K562 (cell line): Measurements from ENCODE around the gene RINT1. TPM values are rescaled to one million over a fixed set of nuclear protein-coding genes. Genes with fewer than 3 reads are reported as not detected.

Source experiments
- HCFC1 ChIP-seq: IDR thresholded peaks from 2 replicates; pipeline ENCODE4 v1.6.1; 2012; ENCODE audit warnings: low read depth, low read length, improper control_type of control experiment
- PRDM10 ChIP-seq: fragments of 450-650 bp; IDR thresholded peaks from 2 replicates; pipeline ENCODE4 v1.6.1; 2018; ENCODE audit not compliant: partially characterized antibody
- RB1 ChIP-seq: fragments of 450-650 bp; IDR thresholded peaks from 2 replicates; pipeline ENCODE4 v1.6.1; 2017; ENCODE audit warnings: low read depth, mild to moderate bottlenecking
- RREB1 ChIP-seq: fragments of 250-450 bp; sonication (Bioruptor Pico); IDR thresholded peaks from 2 replicates; pipeline ENCODE4 v1.4.0; 2020
- SIN3A ChIP-seq, 2 experiments: fragments of 150-350 bp in 1 of 2; IDR thresholded peaks; 2 replicates each; pipeline ENCODE4 v1.6.1; 2011 to 2016; ENCODE audit warnings: borderline replicate concordance in 2 of 2, low read depth in 2 of 2, low read length in 2 of 2, mild to moderate bottlenecking in 2 of 2, moderate library complexity in 2 of 2; ENCODE audit not compliant: control insufficient read depth in 1 of 2
- THRAP3 ChIP-seq: fragments of 450-650 bp; IDR thresholded peaks from 2 replicates; pipeline ENCODE4 v1.6.1; 2016; ENCODE audit warnings: mild to moderate bottlenecking, inconsistent platforms, borderline replicate concordance
- ZBTB40 ChIP-seq, 2 experiments: fragments of 450-650 bp in 1 of 2; sonication (generic) in 1 of 2; formaldehyde crosslinking in 1 of 2; IDR thresholded peaks; 2 replicates each; pipeline versions ENCODE4 v1.7.1 to v1.9.0; 2016 to 2022; ENCODE audit warnings: inconsistent platforms in 1 of 2, mild to moderate bottlenecking in 1 of 2, missing genetic modification reagents in 1 of 2
- ZNF431 ChIP-seq: sonication (generic); formaldehyde crosslinking; IDR thresholded peaks from 2 replicates; pipeline ENCODE4 v1.8.0; 2022; ENCODE audit warnings: mild to moderate bottlenecking, missing genetic modification reagents
- polyA plus RNA-seq, 8 experiments: library from polyadenylated mRNA; depleted of rRNA in 4 of 8; stranded (reverse) in 5 of 8; unstranded in 3 of 8; fragments of >200 nt; fragmentation: Nextera tagmentation in 2 of 8; fragmentation: Illumina TruSeq in 1 of 8; extraction: Ambion mirVana in 2 of 8; extraction: Trizol in 1 of 8; gene quantifications; 2 replicates each; pipeline versions ENCODE4 v1.2.1 to v1.2.3, GENCODE V29; 2011 to 2014; ENCODE audit warnings: inconsistent platforms in 1 of 8, missing spikeins in 1 of 8
- total RNA-seq, 7 experiments: library from RNA; depleted of rRNA in 6 of 7; stranded (reverse); fragments of >200 nt in 6 of 7; fragmentation: Illumina TruSeq in 2 of 7; extraction: Trizol in 2 of 7; gene quantifications; 2 replicates each; pipeline versions ENCODE4 v1.2.1 to v1.2.3, GENCODE V29; 2011 to 2021; ENCODE audit warnings: low replicate concordance in 1 of 7

The RINT1 gene
- total and polyA plus RNA-seq, 9 of the 15 experiments (the other 6 are each of a cell fraction or from before 2014, with no cell fraction given): 21.3 to 74.3 (median 27.4) TPM

GRCh38 chr7:105567821-105568220, 35.8 kb downstream of the RINT1 start (continued):
- TF ChIP-seq ZBTB40 (IDR thresholded peaks at IDR 0.05): no peak
- TF ChIP-seq ZBTB40 (CRISPR knock-in tag; IDR thresholded peaks at IDR 0.05): no peak
- no peak for TF ChIP-seq HCFC1
- no peak for TF ChIP-seq PRDM10
- no peak for TF ChIP-seq RREB1 (CRISPR knock-in tag)
- TF ChIP-seq SIN3A (IDR thresholded peaks at IDR 0.05; ENCODE audit: borderline replicate concordance in 2 of 2, control insufficient read depth in 1 of 2, low read depth in 2 of 2, low read length in 2 of 2): no peak
- TF ChIP-seq RB1: no peak
- TF ChIP-seq ZNF431 (CRISPR knock-in tag): no peak
- no peak for TF ChIP-seq THRAP3
